Mesothelial cell of epicardium (in vitro differentiated cells): Measurements from ENCODE around the gene CENATAC. TPM values are rescaled to one million over a fixed set of nuclear protein-coding genes. Genes with fewer than 3 reads are reported as not detected.
"Not testable (repeated sequence)": the region's sequence is repeated elsewhere in the genome, so short reads cannot be mapped to it uniquely, and the experiment has no call there.

Experiments
- DNase-seq, 2 experiments: peaks; one replicate each; pipeline ENCODE4 v3.0.0; 2021; ENCODE audit warnings: low spot score in 2 of 2; ENCODE audit not compliant: unreplicated experiment in 2 of 2
- H3K27ac Mint-ChIP-seq: 2 replicates; pipeline ENCODE4 v1.8.0; 2021; ENCODE audit warnings: mixed read lengths
- H3K27me3 Mint-ChIP-seq: 2 replicates; pipeline ENCODE4 v1.8.0; 2021; ENCODE audit warnings: low read depth, mixed read lengths
- H3K36me3 Mint-ChIP-seq: 2 replicates; pipeline ENCODE4 v1.8.0; 2021; ENCODE audit warnings: mixed read lengths
- H3K4me1 Mint-ChIP-seq: 2 replicates; pipeline ENCODE4 v1.8.0; 2021; ENCODE audit warnings: mixed read lengths
- H3K4me3 Mint-ChIP-seq: 2 replicates; pipeline ENCODE4 v1.8.0; 2021; ENCODE audit warnings: mild to moderate bottlenecking, moderate library complexity, mixed read lengths
- H3K9me3 Mint-ChIP-seq: 2 replicates; pipeline ENCODE4 v1.8.0; 2021; ENCODE audit warnings: mixed read lengths
- CTCF ChIP-seq: fragments of 200-600 bp; sonication (generic); IDR thresholded peaks from one replicate; pipeline ENCODE4 v1.5.0; 2021; ENCODE audit warnings: antibody characterized with exemption; ENCODE audit not compliant: unreplicated experiment
- total RNA-seq: library from RNA; stranded (reverse); gene quantifications from 3 replicates; pipeline ENCODE4 v1.2.1, GENCODE V29; 2021

The CENATAC gene
- total RNA-seq, 1 donor from 2014 or later, result 69.1 TPM

DNA sequence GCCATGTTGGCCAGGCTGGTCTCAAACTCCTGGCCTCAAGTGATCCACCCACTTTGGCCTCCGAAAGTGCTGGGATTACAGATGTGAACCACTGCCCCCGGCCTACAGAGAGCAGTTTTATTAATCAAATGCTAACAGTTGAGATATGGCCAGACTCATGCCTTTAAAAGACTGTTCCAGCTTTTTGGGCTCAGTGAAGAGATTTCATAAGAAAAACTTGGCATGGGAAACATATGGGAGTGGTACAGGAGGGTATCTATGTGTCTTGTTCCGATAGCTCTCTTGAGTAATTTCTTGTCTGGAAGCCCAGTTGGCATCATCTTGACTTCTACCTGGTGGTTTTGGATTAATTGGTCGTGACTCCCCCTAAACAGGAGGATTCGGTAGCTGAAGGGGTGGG lies 40.9 kb downstream of the CENATAC start:
- DNase-seq, result no peak
- TF ChIP-seq CTCF, result no peak
- no peaks in the 10 kb centered on the region for H3K4me1 Mint-ChIP-seq
- no peaks in the 10 kb centered on the region for H3K27me3 Mint-ChIP-seq
- H3K4me3 Mint-ChIP-seq, result no peak overlapping the region
- H3K27ac Mint-ChIP-seq, result no peak overlapping the region
- no peaks in the 10 kb centered on the region for H3K36me3 Mint-ChIP-seq
- H3K9me3 Mint-ChIP-seq, result no peaks in the 10 kb centered on the region

- H3K27ac Mint-ChIP-seq, H3K4me1 Mint-ChIP-seq, DNase-seq, H3K9me3 Mint-ChIP-seq, H3K27me3 Mint-ChIP-seq, H3K36me3 Mint-ChIP-seq, H3K4me3 Mint-ChIP-seq: not testable (repeated sequence)
Measured at GRCh38 chr11:119039471-119039870, 41.5 kb downstream of the CENATAC start.

- H3K27ac Mint-ChIP-seq, result no peak overlapping the region
Measured at GRCh38 chr11:119041821-119042514, 44.0 kb downstream of the CENATAC start.

DNA sequence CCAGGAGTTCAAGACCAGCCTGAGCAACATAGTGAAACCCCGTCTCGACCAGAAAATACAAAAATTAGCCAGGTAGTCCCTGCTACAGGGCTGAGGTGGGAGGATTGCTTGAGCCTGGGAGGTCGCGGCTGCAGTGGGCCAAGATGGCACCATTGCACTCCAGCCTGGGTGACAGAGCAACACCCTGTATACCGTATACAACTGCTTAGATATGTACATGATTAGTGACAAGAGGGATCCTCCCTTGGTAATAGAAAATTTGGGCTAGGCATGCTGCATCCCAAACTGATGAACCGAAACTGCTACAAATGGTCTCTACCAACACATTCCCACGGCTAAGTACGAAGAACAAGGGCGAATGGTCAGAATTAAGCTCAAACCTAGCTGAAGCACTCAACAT lies 45.0 kb downstream of the CENATAC start:
- no peak for TF ChIP-seq CTCF
- H3K4me3 Mint-ChIP-seq, result no peak overlapping the region
- no peaks in the 10 kb centered on the region for H3K4me1 Mint-ChIP-seq
- no peaks in the 10 kb centered on the region for H3K27me3 Mint-ChIP-seq
- no peak overlapping the region for H3K27ac Mint-ChIP-seq
- DNase-seq, result no peak
- H3K9me3 Mint-ChIP-seq, result no peaks in the 10 kb centered on the region
- H3K36me3 Mint-ChIP-seq, result peaks cover 15% of the 10 kb centered on the region

More at GRCh38 chr11:119041821-119042514, 44.0 kb downstream of the CENATAC start:
- no peak overlapping the region for H3K4me3 Mint-ChIP-seq
- H3K4me1 Mint-ChIP-seq, result no peaks in the 10 kb centered on the region
- no peaks in the 10 kb centered on the region for H3K27me3 Mint-ChIP-seq
- peaks cover 8% of the 10 kb centered on the region for H3K36me3 Mint-ChIP-seq
- no peaks in the 10 kb centered on the region for H3K9me3 Mint-ChIP-seq
- DNase-seq, result no peak
- TF ChIP-seq CTCF, result no peak

GRCh38 chr11:119044708-119045107 lies 46.8 kb downstream of the CENATAC start:
- Mint-ChIP-seq H3K4me1 (no peaks in the 10 kb centered on the region), H3K27me3 (no peaks in the 10 kb centered on the region), H3K36me3 (peaks cover 26% of the 10 kb centered on the region), H3K27ac (no peak overlapping the region), H3K4me3 (no peak overlapping the region), H3K9me3 (no peaks in the 10 kb centered on the region)
- peak; percentile 40 for TF ChIP-seq CTCF
- DNase-seq, result no peak

DNA sequence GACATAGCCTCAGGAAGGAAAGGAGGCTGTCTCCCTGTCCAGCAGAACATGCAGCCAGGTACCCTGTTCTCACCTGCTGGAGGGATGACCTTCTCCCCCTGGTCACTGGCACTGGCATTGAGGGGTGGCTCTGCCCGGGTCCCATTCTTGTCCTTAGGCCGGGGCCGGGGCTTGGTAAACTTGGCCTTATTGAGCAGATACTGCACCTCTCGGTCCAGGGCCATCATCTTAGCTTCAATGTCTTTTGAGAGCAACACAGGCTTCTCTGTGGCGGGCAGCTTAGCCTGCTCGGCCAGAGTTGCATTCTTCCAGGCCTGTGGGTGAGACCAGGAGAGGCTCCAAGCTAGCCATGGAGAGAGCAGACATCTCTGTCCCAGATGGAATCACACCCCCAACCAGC lies 48.6 kb downstream of the CENATAC start:
- Mint-ChIP-seq H3K36me3 (peaks cover 33% of the 10 kb centered on the region), H3K27ac (no peak overlapping the region)

More for the DNA sequence above, 48.6 kb downstream of the CENATAC start:
- no peak for DNase-seq
- Mint-ChIP-seq H3K27me3 (no peaks in the 10 kb centered on the region), H3K4me1 (no peaks in the 10 kb centered on the region), H3K9me3 (no peaks in the 10 kb centered on the region), H3K4me3 (no peak overlapping the region)
- TF ChIP-seq CTCF, result no peak
